ENCODE measurements around the gene NPHP4. TPM values are rescaled to one million over a fixed set of nuclear protein-coding genes. Genes with fewer than 3 reads are reported as not detected.

Gene NPHP4
- total RNA-seq, 2 donors from 2014 or later, result 6.9 to 7.7 TPM

- peak; percentile 54 for DNase-seq (ENCODE audit: low spot score)
- intact Hi-C loops (cut with DNase I), result no loop called here
Observed at GRCh38 chr1:5961601-5962000, 30.6 kb downstream of the NPHP4 start.

GRCh38 chr1:5960336-5960735, 31.9 kb downstream of the NPHP4 start:
- no peak for DNase-seq (ENCODE audit: low spot score)
- intact Hi-C loops (cut with DNase I), result no loop called here

- intact Hi-C loops (cut with DNase I), result no loop called here
- DNase-seq (ENCODE audit: low spot score), result peak; percentile 52
Observed at GRCh38 chr1:5959667-5960230, 32.5 kb downstream of the NPHP4 start.

GRCh38 chr1:5959087-5959486, 33.1 kb downstream of the NPHP4 start:
- peak; percentile 49 for DNase-seq (ENCODE audit: low spot score)
- intact Hi-C loops (cut with DNase I), result no loop called here

- intact Hi-C loops (cut with DNase I), result no loop called here
- no peak for DNase-seq (ENCODE audit: low spot score)
Observed at GRCh38 chr1:5956022-5956830, 36.0 kb downstream of the NPHP4 start.

- intact Hi-C loops (cut with DNase I), result no loop called here
- DNase-seq (ENCODE audit: low spot score), result no peak
Observed at GRCh38 chr1:5955479-5955977, 36.7 kb downstream of the NPHP4 start.

- intact Hi-C loops (cut with DNase I), result no loop called here
- no peak for DNase-seq (ENCODE audit: low spot score)
Observed at GRCh38 chr1:5954964-5955363, 37.3 kb downstream of the NPHP4 start.

GRCh38 chr1:5953386-5953785, 38.8 kb downstream of the NPHP4 start:
- peak; percentile 71 for DNase-seq (ENCODE audit: low spot score)
- intact Hi-C loops (cut with DNase I), result no loop called here

GRCh38 chr1:5951846-5952410, 40.3 kb downstream of the NPHP4 start:
- no peak for DNase-seq (ENCODE audit: low spot score)
- intact Hi-C loops (cut with DNase I), result loop anchor here in 1 of 2 donors (2.0 kb wide), 1 partner anchor 21 kb away; no protein-coding TSS in a partner anchor

- intact Hi-C loops (cut with DNase I), result loop anchor here in 1 of 2 donors (2.0 kb wide), 1 partner anchor 22 kb away; no protein-coding TSS in a partner anchor
- no peak for DNase-seq (ENCODE audit: low spot score)
Observed at GRCh38 chr1:5950994-5951785, 41.0 kb downstream of the NPHP4 start.

- DNase-seq (ENCODE audit: low spot score), result no peak
- intact Hi-C loops (cut with DNase I), result loop anchor here in 1 of 2 donors (2.0 kb wide), 1 partner anchor 22 kb away; no protein-coding TSS in a partner anchor
Observed at GRCh38 chr1:5950201-5950895, 41.9 kb downstream of the NPHP4 start.

GRCh38 chr1:5949761-5950100, 42.5 kb downstream of the NPHP4 start:
- DNase-seq (ENCODE audit: low spot score), result no peak
- intact Hi-C loops (cut with DNase I), result loop anchor here in 1 of 2 donors (2.0 kb wide), 1 partner anchor 23 kb away; no protein-coding TSS in a partner anchor

GRCh38 chr1:5949085-5949760, 43.0 kb downstream of the NPHP4 start:
- no peak for DNase-seq (ENCODE audit: low spot score)
- intact Hi-C loops (cut with DNase I), result no loop called here

GRCh38 chr1:5948681-5949005, 43.6 kb downstream of the NPHP4 start:
- intact Hi-C loops (cut with DNase I), result no loop called here
- DNase-seq (ENCODE audit: low spot score), result no peak

- intact Hi-C loops (cut with DNase I), result no loop called here
- DNase-seq (ENCODE audit: low spot score), result no peak
Observed at GRCh38 chr1:5947978-5948680, 44.1 kb downstream of the NPHP4 start.

- intact Hi-C loops (cut with DNase I), result no loop called here
- DNase-seq (ENCODE audit: low spot score), result no peak
Observed at GRCh38 chr1:5947071-5947821, 45.0 kb downstream of the NPHP4 start.

GRCh38 chr1:5945445-5945844, 46.8 kb downstream of the NPHP4 start:
- no peak for DNase-seq (ENCODE audit: low spot score)
- intact Hi-C loops (cut with DNase I), result no loop called here

All from posterior vena cava (tissue), 2 donors.